ENCODE data around the gene NAALADL2. TPM values are rescaled to one million over a fixed set of nuclear protein-coding genes. Genes with fewer than 3 reads are reported as not detected.

Gene NAALADL2
- polyA plus RNA-seq, 1 donor from 2014 or later = 1.6 TPM

GRCh38 chr3:174951034-174951433, 91.9 kb downstream of the NAALADL2 start:
- Histone ChIP-seq H3K27ac (ENCODE audit: low read length) (no peak overlapping the region), H3K27me3 (ENCODE audit: insufficient read depth, low read depth, low read length) (no peaks in the 10 kb centered on the region), H4K20me1 (ENCODE audit: insufficient read depth) (no peaks in the 10 kb centered on the region), H3K4me3 (ENCODE audit: low read length) (no peak overlapping the region), H3K9me2 (ENCODE audit: insufficient read depth, low read length) (no peaks in the 10 kb centered on the region), H3K4me2 (ENCODE audit: low read length) (no peak overlapping the region), H2AFZ (ENCODE audit: low read depth, low read length) (no peak overlapping the region), H3F3A (ENCODE audit: insufficient read depth, low read length, poor library complexity, severe bottlenecking) (no peaks in the 10 kb centered on the region), H3K36me3 (ENCODE audit: insufficient read depth, low read length) (no peaks in the 10 kb centered on the region), H3K79me2 (replicated peaks; ENCODE audit: insufficient read depth, low read length) (no peaks in the 10 kb centered on the region), H3K9ac (ENCODE audit: low read length) (no peak overlapping the region), H3K9me3 (ENCODE audit: low read length) (no peaks in the 10 kb centered on the region)
- no peak for TF ChIP-seq POLR2AphosphoS5 (IDR thresholded peaks at IDR 0.05)
- no peak for TF ChIP-seq EP300 (conservative IDR thresholded peaks at IDR 0.05; ENCODE audit: poor library complexity, severe bottlenecking)
- no peak for TF ChIP-seq RAD21 (conservative IDR thresholded peaks at IDR 0.05)
- TF ChIP-seq EZH2 (IDR thresholded peaks at IDR 0.05; ENCODE audit: borderline replicate concordance, insufficient read depth, low read length, poor library complexity, severe bottlenecking) = no peak
- TF ChIP-seq TAF1 (IDR thresholded peaks at IDR 0.05; ENCODE audit: low read depth) = no peak
- no peak for TF ChIP-seq REST (IDR thresholded peaks at IDR 0.05; ENCODE audit: borderline replicate concordance)
- no peak for TF ChIP-seq SMC3 (conservative IDR thresholded peaks at IDR 0.05; ENCODE audit: poor library complexity)
- TF ChIP-seq MXI1 (conservative IDR thresholded peaks at IDR 0.05; ENCODE audit: poor library complexity, severe bottlenecking) = no peak
- TF ChIP-seq, protein P1, sequence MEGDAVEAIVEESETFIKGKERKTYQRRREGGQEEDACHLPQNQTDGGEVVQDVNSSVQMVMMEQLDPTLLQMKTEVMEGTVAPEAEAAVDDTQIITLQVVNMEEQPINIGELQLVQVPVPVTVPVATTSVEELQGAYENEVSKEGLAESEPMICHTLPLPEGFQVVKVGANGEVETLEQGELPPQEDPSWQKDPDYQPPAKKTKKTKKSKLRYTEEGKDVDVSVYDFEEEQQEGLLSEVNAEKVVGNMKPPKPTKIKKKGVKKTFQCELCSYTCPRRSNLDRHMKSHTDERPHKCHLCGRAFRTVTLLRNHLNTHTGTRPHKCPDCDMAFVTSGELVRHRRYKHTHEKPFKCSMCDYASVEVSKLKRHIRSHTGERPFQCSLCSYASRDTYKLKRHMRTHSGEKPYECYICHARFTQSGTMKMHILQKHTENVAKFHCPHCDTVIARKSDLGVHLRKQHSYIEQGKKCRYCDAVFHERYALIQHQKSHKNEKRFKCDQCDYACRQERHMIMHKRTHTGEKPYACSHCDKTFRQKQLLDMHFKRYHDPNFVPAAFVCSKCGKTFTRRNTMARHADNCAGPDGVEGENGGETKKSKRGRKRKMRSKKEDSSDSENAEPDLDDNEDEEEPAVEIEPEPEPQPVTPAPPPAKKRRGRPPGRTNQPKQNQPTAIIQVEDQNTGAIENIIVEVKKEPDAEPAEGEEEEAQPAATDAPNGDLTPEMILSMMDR (IDR thresholded peaks at IDR 0.05; ENCODE audit: poor library complexity, severe bottlenecking) = no peak

- H3K79me2 ChIP-seq (replicated peaks; ENCODE audit: insufficient read depth, low read length) = no peaks in the 10 kb centered on the region
- no peaks in the 10 kb centered on the region for H3K9me3 ChIP-seq (ENCODE audit: low read length)
- no peak for TF ChIP-seq RAD21 (conservative IDR thresholded peaks at IDR 0.05)
- TF ChIP-seq EP300 (conservative IDR thresholded peaks at IDR 0.05; ENCODE audit: poor library complexity, severe bottlenecking) = no peak
- TF ChIP-seq, protein P1 (IDR thresholded peaks at IDR 0.05; ENCODE audit: poor library complexity, severe bottlenecking) = no peak
- no peak for TF ChIP-seq REST (IDR thresholded peaks at IDR 0.05; ENCODE audit: borderline replicate concordance)
- TF ChIP-seq EZH2 (IDR thresholded peaks at IDR 0.05; ENCODE audit: borderline replicate concordance, insufficient read depth, low read length, poor library complexity, severe bottlenecking) = no peak
- TF ChIP-seq MXI1 (conservative IDR thresholded peaks at IDR 0.05; ENCODE audit: poor library complexity, severe bottlenecking) = no peak
- no peak for TF ChIP-seq SMC3 (conservative IDR thresholded peaks at IDR 0.05; ENCODE audit: poor library complexity)
- no peak for TF ChIP-seq TAF1 (IDR thresholded peaks at IDR 0.05; ENCODE audit: low read depth)
- TF ChIP-seq POLR2AphosphoS5 (IDR thresholded peaks at IDR 0.05) = no peak
- H3K36me3 ChIP-seq (ENCODE audit: insufficient read depth, low read length) = no peaks in the 10 kb centered on the region
- no peak overlapping the region for H3K4me2 ChIP-seq (ENCODE audit: low read length)
- no peaks in the 10 kb centered on the region for H3K9me2 ChIP-seq (ENCODE audit: insufficient read depth, low read length)
- H2AFZ ChIP-seq (ENCODE audit: low read depth, low read length) = no peak overlapping the region
- no peak overlapping the region for H3K4me3 ChIP-seq (ENCODE audit: low read length)
- no peaks in the 10 kb centered on the region for H4K20me1 ChIP-seq (ENCODE audit: insufficient read depth)
- H3F3A ChIP-seq (ENCODE audit: insufficient read depth, low read length, poor library complexity, severe bottlenecking) = no peaks in the 10 kb centered on the region
- no peak overlapping the region for H3K27ac ChIP-seq (ENCODE audit: low read length)
- H3K9ac ChIP-seq (ENCODE audit: low read length) = no peak overlapping the region
- no peaks in the 10 kb centered on the region for H3K27me3 ChIP-seq (ENCODE audit: insufficient read depth, low read depth, low read length)
These were observed 92.4 kb downstream of the NAALADL2 start for GRCh38 chr3:174951498-174952005.
